GM12873 (cell line): Measurements from ENCODE around the gene MRPL21.

Experiments
- CTCF ChIP-seq: IDR thresholded peaks from 2 replicates; pipeline ENCODE4 v1.5.1; 2012; ENCODE audit warnings: low read depth, mild to moderate bottlenecking, moderate library complexity, low read length, control low read depth; ENCODE audit not compliant: insufficient read depth; ENCODE audit errors: missing control alignments

Gene MRPL21

GRCh38 chr11:68942751-68943271, 39.2 kb upstream of the MRPL21 start:
- no peak for TF ChIP-seq CTCF

GRCh38 chr11:68942095-68942620, 38.5 kb upstream of the MRPL21 start:
- no peak for TF ChIP-seq CTCF

- TF ChIP-seq CTCF = no peak
These were observed 37.9 kb upstream of the MRPL21 start for GRCh38 chr11:68941324-68942094.

- no peak for TF ChIP-seq CTCF
These were observed 37.2 kb upstream of the MRPL21 start for GRCh38 chr11:68940651-68941323.

- TF ChIP-seq CTCF = no peak
These were observed 36.2 kb upstream of the MRPL21 start for GRCh38 chr11:68939583-68940555.

- TF ChIP-seq CTCF = no peak
These were observed 35.4 kb upstream of the MRPL21 start for GRCh38 chr11:68938816-68939582.
